ENCODE measurements around the gene RILP. TPM values are rescaled to one million over a fixed set of nuclear protein-coding genes. Genes with fewer than 3 reads are reported as not detected.
A peak's percentile ranks its signal among the peaks of the same experiment; 100 is the strongest.

RILP gene
- total RNA-seq, 1 experiment from 2014 or later = 11.6 TPM

DNA sequence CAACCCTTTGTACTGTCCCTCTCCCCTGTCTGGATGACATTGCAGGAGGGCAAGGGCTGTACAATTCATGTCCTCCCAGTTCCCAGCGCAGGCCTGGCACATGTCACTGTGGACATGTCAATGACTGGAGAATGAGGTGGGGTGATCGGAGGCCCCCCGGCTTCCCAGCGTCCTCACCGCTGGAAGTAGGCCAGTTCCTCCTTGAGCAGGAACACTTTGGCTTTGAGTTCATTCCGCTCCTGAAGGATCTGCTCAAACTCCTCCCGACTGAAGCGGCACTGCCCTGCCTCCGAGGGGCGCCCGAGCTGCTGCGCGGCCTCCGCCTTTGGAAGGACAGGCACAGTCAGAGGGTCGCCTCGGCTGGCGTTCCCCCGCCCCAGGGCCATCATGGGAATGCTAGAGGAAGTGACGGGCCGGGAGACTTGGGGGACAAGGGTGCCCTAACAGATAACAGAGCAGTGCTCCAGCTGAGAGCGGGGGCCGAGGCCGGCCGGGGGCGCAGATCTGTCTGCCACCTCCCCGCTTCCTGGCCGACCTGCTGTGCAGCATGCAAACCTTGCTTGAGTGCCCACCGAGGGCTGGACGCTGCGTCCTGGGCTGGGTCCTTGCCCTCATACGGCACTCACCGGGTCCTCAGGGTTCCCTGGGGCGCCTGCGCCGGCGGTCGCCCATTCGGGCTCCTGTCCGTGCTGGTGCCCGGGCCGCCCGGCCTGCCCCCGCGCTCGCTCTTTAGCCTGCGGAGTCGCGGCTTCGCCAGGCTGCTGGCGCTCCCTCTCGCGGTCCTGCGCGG, 1.3 kb downstream of the RILP start (continued):
- TF ChIP-seq, protein P1, sequence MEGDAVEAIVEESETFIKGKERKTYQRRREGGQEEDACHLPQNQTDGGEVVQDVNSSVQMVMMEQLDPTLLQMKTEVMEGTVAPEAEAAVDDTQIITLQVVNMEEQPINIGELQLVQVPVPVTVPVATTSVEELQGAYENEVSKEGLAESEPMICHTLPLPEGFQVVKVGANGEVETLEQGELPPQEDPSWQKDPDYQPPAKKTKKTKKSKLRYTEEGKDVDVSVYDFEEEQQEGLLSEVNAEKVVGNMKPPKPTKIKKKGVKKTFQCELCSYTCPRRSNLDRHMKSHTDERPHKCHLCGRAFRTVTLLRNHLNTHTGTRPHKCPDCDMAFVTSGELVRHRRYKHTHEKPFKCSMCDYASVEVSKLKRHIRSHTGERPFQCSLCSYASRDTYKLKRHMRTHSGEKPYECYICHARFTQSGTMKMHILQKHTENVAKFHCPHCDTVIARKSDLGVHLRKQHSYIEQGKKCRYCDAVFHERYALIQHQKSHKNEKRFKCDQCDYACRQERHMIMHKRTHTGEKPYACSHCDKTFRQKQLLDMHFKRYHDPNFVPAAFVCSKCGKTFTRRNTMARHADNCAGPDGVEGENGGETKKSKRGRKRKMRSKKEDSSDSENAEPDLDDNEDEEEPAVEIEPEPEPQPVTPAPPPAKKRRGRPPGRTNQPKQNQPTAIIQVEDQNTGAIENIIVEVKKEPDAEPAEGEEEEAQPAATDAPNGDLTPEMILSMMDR (IDR thresholded peaks at IDR 0.05 in 2 of 3, conservative IDR thresholded peaks at IDR 0.05 in 1 of 3; ENCODE audit: borderline replicate concordance in 1 of 3, insufficient read depth in 1 of 3, low read depth in 2 of 3, low read length in 2 of 3) = peak; percentile 33 to 54 (median 54); a peak in 3 of 6 replicates
- TF ChIP-seq SP1 (IDR thresholded peaks at IDR 0.05; ENCODE audit: low read depth) (no peak), EZH2phosphoT487 (IDR thresholded peaks at IDR 0.05; ENCODE audit: borderline replicate concordance) (no peak), RAD21 (IDR thresholded peaks at IDR 0.05; ENCODE audit: low read depth) (no peak), POLR2A (IDR thresholded peaks at IDR 0.05; ENCODE audit: borderline replicate concordance, extremely low read depth, insufficient read depth, insufficient read length) (no peak), SIN3A (IDR thresholded peaks at IDR 0.05; ENCODE audit: low read depth) (no peak), SRF (IDR thresholded peaks at IDR 0.05; ENCODE audit: low read depth) (no peak), CEBPB (IDR thresholded peaks at IDR 0.05; ENCODE audit: low read depth) (no peak), TCF7L2 (IDR thresholded peaks at IDR 0.05; ENCODE audit: borderline replicate concordance, extremely low read depth, insufficient read depth, insufficient read length) (peak; percentile 31), ELF1 (IDR thresholded peaks at IDR 0.05; ENCODE audit: borderline replicate concordance, low read depth) (no peak), ZNF274 (IDR thresholded peaks at IDR 0.05; ENCODE audit: low read depth, low read length) (no peak), EGR1 (IDR thresholded peaks at IDR 0.05; ENCODE audit: low read depth) (peak; percentile 75)
- TF ChIP-seq, protein P2, sequence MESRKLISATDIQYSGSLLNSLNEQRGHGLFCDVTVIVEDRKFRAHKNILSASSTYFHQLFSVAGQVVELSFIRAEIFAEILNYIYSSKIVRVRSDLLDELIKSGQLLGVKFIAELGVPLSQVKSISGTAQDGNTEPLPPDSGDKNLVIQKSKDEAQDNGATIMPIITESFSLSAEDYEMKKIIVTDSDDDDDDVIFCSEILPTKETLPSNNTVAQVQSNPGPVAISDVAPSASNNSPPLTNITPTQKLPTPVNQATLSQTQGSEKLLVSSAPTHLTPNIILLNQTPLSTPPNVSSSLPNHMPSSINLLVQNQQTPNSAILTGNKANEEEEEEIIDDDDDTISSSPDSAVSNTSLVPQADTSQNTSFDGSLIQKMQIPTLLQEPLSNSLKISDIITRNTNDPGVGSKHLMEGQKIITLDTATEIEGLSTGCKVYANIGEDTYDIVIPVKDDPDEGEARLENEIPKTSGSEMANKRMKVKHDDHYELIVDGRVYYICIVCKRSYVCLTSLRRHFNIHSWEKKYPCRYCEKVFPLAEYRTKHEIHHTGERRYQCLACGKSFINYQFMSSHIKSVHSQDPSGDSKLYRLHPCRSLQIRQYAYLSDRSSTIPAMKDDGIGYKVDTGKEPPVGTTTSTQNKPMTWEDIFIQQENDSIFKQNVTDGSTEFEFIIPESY (IDR thresholded peaks at IDR 0.05; ENCODE audit: extremely low read depth, insufficient replicate concordance, low read length) = no peak
- TF ChIP-seq, protein P3, sequence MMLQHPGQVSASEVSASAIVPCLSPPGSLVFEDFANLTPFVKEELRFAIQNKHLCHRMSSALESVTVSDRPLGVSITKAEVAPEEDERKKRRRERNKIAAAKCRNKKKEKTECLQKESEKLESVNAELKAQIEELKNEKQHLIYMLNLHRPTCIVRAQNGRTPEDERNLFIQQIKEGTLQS (IDR thresholded peaks at IDR 0.05) = no peak

Data from HCT116 (cell line).